Stimulated activated CD4-positive, alpha-beta T cell treated with anti-CD3 and anti-CD28 coated beads, Interleukin-12 subunit alpha, Interleukin-12 subunit beta, amount 100 ng/mL, for 4 hours (primary cell): Measurements from ENCODE around the gene GPR137.
A peak's percentile ranks its signal among the peaks of the same experiment; 100 is the strongest.

Experiments used
- DNase-seq: peaks from one replicate; pipeline ENCODE4 v3.0.0-alpha.2; 2020

The GPR137 gene

GRCh38 chr11:64249563-64250414 is 35.9 kb upstream of the GPR137 start:
- no peak for DNase-seq

- DNase-seq: no peak
Measured at GRCh38 chr11:64250415-64251015, 35.1 kb upstream of the GPR137 start.

- DNase-seq: peak; percentile 68
Measured at GRCh38 chr11:64251016-64251752, 34.5 kb upstream of the GPR137 start, which contains the start of gene PLCB3. Gene PLCB3 (plus strand): TSS chr11:64251530. CDS start chr11:64251650, 120 bp downstream.

- no peak for DNase-seq
Measured at GRCh38 chr11:64251753-64252002, 34.0 kb upstream of the GPR137 start.

GRCh38 chr11:64252003-64252872 is 33.4 kb upstream of the GPR137 start:
- no peak for DNase-seq

GRCh38 chr11:64253043-64253442 is 32.6 kb upstream of the GPR137 start:
- no peak for DNase-seq

- no peak for DNase-seq
Measured at GRCh38 chr11:64253481-64253880, 32.2 kb upstream of the GPR137 start.

GRCh38 chr11:64254326-64254725 is 31.3 kb upstream of the GPR137 start:
- DNase-seq: no peak

GRCh38 chr11:64255135-64256128 is 30.2 kb upstream of the GPR137 start:
- no peak for DNase-seq

GRCh38 chr11:64256300-64256699 is 29.3 kb upstream of the GPR137 start:
- DNase-seq: no peak

- no peak for DNase-seq
Measured at GRCh38 chr11:64258356-64258755, 27.3 kb upstream of the GPR137 start.

GRCh38 chr11:64258946-64259532 is 26.6 kb upstream of the GPR137 start:
- no peak for DNase-seq

GRCh38 chr11:64259533-64260067 is 26.0 kb upstream of the GPR137 start:
- DNase-seq: no peak

- DNase-seq: no peak
Measured at GRCh38 chr11:64260147-64260708, 25.4 kb upstream of the GPR137 start.

GRCh38 chr11:64261556-64262080 is 24.0 kb upstream of the GPR137 start:
- DNase-seq: no peak

- no peak for DNase-seq
Measured at GRCh38 chr11:64262271-64263002, 23.2 kb upstream of the GPR137 start.

- no peak for DNase-seq
Measured at GRCh38 chr11:64263021-64263946, 22.4 kb upstream of the GPR137 start.

- no peak for DNase-seq
Measured at GRCh38 chr11:64263947-64264317, 21.7 kb upstream of the GPR137 start.
